Retinal pigment epithelial cell (primary cell): ENCODE results near the gene LZTS2.
A peak's percentile ranks its signal among the peaks of the same experiment; 100 is the strongest.

Experiments
- DNase-seq: peaks from one replicate; pipeline ENCODE4 v3.0.0-alpha.2; 2010; ENCODE audit warnings: low read depth
- H3K4me3 ChIP-seq: 2 replicates; pipeline ENCODE4 v1.5.1; 2011; ENCODE audit warnings: mild to moderate bottlenecking, low read length, control low read depth, moderate library complexity
- CTCF ChIP-seq: conservative IDR thresholded peaks from 2 replicates; pipeline ENCODE4 v1.5.1; 2011; ENCODE audit warnings: low read depth, low read length, control low read depth, inconsistent platforms

LZTS2 gene

DNA sequence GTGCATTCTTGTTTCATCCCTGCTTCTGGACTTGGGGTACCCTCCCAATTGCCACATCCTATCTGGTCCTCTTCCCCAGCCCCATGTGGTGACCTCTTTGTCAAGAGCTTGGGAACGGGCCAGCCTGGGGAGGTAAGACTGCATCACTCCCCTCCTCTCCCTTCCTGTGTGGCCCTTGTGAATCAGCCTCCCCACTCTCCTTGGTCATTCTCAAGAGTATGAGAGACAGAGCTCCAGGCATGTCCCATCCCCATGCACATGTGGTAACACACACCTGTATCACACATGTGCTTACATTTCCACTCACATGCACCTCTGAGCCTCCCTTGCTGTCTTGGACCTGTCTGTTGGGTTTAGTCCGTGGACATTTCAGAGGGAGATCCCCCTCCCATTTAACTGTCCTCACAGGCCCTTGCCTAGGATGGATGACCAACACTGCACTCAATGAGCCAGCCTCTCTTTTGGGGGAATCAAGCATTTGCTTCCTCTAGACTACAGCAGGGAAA, 14.9 kb upstream of the LZTS2 start:
- no peak for DNase-seq
- no peak overlapping the region for H3K4me3 ChIP-seq
- TF ChIP-seq CTCF, result no peak

DNA sequence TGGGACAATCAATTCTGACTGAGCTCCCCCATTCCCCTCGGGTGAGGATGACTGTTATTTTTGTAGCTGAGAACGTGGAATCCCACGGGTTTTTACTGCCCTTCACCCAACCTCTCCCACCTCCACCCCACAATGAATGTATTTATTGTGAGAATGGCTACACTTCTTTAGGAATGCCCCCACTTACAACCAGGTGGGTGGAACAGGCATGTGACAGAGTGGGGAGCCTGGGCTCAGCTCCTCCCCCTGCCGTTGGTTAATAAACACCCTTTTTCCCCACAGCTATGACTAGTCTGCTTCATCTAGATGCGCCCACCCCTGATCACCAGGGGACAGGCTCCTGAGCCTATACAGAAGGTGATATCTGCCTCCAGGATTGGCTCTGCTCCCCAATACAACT, 14.3 kb upstream of the LZTS2 start:
- TF ChIP-seq CTCF, result no peak
- H3K4me3 ChIP-seq, result no peak overlapping the region
- DNase-seq, result no peak

DNA sequence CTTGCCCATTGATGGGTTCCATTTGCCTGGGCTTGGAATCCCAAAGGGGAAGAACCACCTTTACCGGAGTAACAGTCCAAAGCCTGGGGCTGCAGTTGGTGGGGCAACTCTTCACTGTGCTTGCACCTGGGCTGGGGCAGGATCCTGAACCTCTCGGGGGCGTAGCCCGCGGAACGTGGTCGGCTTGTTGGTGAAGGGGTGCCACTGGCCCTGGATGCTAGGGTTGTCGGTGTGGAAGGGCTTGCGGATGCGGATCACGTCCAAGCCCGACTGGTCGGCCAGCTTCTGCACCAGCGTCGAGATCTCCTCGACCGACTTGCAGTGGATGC, 13.0 kb upstream of the LZTS2 start:
- TF ChIP-seq CTCF, result no peak
- H3K4me3 ChIP-seq, result peak overlapping the region; percentile 93

GRCh38 chr10:100986952-100987684, 12.5 kb upstream of the LZTS2 start, which contains the start of the genes MRPL43 and TWNK:
MRPL43 (minus strand) TSS chr10:100987497; CDS start chr10:100987443, 54 bp downstream.
TWNK (plus strand) TSS chr10:100987543; CDS start chr10:100988211, 668 bp downstream.
- peak within 1 kb of the TSS; percentile 93 for H3K4me3 ChIP-seq
- TF ChIP-seq CTCF, result no peak
- DNase-seq, result peak; percentile 36

More for the DNA sequence above, 13.0 kb upstream of the LZTS2 start:
- DNase-seq, result no peak

GRCh38 chr10:100987685-100988049, 11.9 kb upstream of the LZTS2 start:
- no peak for TF ChIP-seq CTCF
- DNase-seq, result no peak
- H3K4me3 ChIP-seq, result peak overlapping the region; percentile 93

GRCh38 chr10:100988166-100988565, 11.4 kb upstream of the LZTS2 start:
- no peak for TF ChIP-seq CTCF
- DNase-seq, result no peak
- peak overlapping the region; percentile 93 for H3K4me3 ChIP-seq

DNA sequence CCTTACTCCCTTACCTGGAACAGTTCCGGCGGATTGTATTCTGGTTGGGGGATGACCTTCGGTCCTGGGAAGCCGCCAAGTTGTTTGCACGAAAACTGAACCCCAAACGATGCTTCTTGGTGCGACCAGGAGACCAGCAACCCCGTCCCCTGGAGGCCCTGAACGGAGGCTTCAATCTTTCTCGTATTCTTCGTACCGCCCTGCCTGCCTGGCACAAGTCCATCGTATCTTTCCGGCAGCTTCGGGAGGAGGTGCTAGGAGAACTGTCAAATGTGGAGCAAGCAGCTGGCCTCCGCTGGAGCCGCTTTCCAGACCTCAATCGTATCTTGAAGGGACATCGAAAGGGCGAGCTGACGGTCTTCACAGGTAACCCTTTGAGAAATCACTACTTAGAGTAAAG, 10.5 kb upstream of the LZTS2 start:
- DNase-seq, result no peak
- H3K4me3 ChIP-seq, result no peak overlapping the region
- no peak for TF ChIP-seq CTCF
